ENCODE results near the gene ZNF184.
"Not testable (repeated sequence)": the region's sequence is repeated elsewhere in the genome, so short reads cannot be mapped to it uniquely, and the experiment has no call there.

ZNF184 gene

DNA sequence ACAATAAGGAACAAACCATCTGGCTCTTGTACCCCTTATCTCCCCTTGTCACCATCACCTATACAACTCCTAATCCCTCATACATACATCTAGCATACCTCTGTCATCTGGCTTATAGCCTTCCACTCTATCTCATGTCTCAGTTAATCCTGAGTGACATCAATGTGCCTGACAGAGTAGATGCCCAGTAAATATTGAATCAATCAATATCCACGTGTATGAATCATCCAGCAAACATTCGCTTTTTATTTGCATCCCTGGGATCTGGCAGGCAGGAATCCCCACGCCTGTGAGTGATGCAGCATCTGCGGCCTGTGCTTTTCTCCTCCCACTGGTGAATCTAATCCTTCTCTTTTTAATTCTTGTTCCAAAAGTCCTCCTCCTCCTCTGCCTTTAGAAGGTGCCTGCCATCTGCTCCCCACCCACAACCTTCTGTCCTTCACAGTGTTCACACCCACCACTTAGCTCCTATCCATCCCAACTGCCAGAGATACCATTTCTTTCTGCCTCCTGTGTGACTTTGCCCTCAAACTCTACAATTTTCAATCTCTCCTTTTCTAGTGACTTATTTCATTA lies 46.8 kb downstream of the ZNF184 start:
- DNase-seq (ENCODE audit: low read depth in 2 of 3, low spot score in 2 of 3) = no peak

DNA sequence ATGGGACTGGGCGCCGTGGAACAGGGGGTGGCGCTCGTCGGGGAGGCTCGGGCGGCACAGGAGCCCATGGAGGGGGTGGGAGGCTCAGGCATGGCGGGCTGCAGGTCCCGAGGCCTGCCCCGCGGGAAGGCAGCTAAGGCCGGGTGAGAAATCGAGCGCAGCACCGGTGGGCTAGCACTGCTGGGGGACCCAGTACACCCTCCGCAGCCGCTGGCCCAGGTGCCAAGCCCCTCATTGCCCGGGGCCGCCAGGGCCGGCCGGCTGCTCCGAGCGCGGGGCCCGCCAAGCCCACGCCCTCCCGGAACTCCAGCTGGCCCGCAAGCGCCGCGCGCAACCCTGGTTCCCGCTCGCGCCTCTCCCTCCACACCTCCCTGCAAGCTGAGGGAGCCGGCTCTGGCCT lies 48.1 kb downstream of the ZNF184 start:
- DNase-seq (ENCODE audit: low read depth in 2 of 3, low spot score in 2 of 3) = not testable (repeated sequence)

DNA sequence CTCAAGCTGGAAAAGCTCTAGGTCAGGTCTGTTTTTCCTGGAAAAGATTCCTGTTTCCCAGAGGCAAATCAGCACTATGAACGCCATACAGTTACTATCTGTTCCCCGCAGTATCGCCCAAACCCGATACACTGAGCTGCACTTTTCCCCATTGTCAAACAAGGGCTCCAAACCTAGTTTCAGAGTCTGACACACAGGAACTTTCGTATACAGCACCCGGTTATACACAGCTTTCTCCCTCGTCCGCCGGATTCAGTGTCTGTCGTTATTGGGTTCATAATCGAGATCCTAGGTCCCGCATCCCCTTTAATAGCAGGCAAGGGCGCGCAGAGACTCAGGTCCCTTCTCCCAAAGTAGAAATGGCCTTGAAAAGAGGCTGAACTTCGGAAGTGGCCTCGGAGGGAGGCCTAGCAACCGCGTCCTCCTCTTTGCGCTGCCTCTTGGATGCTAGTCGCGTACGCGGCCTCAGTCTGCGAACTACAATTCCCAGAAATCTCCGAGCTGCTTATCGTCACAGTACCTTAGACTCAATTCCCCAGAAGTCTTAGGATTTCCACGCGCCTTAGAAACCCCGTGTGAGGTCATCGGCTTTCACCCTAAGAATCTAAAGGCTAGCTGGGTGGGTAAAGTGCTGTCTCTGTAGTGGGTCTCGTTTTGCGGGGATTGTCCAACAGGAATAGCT lies 50.1 kb downstream of the ZNF184 start:
- DNase-seq (ENCODE audit: low read depth in 2 of 3, low spot score in 2 of 3) = no peak

DNA sequence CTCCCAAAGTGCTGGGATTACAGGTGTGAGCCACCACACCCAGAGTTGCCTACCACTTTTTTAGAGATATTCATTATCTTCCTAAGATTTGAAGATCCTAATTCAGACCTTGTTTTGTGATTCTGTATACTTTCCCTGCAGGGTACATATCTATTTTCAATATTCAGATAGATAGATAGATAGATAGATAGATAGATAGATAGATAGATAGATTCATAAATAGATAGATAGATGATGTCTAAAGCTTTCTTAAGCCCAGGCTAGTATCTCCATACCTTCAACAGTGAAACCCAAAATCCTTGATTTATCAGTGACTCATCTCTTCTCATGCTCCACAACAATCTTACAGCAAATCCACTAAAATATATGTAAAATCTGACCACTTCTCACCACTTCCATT lies 53.5 kb downstream of the ZNF184 start:
- no peak for DNase-seq (ENCODE audit: low read depth in 2 of 3, low spot score in 2 of 3)

DNA sequence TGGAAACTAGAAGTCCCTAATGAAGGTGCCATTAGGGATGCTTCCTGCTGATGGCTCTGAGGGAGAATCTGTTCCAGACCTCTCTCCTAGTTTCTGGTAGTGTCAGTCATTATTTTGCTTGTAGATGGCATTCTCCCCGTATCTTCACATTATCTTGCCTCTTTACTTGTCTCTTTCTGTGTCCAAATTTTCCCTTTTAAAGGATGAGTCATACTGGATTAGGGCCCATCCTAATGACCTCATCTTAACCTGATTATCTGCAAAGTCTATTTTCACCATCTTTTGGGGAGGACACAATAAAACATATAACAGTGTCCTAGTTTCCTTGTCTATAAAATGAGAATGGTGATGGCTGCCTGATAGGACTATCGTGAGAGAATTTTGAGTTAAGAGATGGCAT lies 57.0 kb downstream of the ZNF184 start:
- no peak for DNase-seq (ENCODE audit: low read depth in 2 of 3, low spot score in 2 of 3)

DNA sequence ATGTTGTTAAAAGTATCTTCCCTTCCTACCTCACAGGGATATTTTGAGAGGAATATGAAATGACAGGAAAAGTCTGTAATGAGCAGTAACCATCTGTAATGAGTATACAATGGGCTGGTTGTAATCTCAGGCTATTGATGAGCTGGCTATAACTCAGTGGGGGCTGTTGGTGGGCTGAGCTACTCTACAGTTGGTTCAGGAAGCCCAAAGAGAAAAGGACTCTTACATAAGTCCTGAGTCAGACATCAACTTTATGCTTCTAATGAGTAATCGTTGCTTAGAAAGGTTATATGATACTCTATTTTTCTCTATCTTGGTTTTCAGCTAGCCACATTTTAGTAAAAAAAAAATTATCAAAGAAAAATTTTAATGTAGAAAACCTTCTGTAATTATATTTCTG lies 57.9 kb downstream of the ZNF184 start:
- no peak for DNase-seq (ENCODE audit: low read depth in 2 of 3, low spot score in 2 of 3)

DNA sequence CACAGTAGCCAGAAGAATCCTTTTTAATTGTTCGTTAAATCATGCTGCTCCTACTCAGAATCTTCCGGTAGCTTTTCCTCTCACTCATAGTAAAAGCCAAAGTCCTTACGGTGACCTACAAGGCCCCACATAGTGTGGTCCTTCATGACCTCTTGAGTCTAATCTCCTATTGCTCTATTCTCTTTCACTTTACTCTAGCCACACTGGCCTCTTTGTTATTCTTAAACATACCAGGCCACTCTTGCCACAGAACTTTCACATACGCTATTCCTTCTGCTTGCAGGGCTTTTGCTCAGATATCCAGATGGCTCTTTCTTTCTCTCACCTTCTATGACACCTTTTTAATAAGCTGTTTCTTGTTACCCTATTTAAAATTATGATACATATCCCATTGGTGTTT lies 58.6 kb downstream of the ZNF184 start:
- no peak for DNase-seq (ENCODE audit: low read depth in 2 of 3, low spot score in 2 of 3)

DNA sequence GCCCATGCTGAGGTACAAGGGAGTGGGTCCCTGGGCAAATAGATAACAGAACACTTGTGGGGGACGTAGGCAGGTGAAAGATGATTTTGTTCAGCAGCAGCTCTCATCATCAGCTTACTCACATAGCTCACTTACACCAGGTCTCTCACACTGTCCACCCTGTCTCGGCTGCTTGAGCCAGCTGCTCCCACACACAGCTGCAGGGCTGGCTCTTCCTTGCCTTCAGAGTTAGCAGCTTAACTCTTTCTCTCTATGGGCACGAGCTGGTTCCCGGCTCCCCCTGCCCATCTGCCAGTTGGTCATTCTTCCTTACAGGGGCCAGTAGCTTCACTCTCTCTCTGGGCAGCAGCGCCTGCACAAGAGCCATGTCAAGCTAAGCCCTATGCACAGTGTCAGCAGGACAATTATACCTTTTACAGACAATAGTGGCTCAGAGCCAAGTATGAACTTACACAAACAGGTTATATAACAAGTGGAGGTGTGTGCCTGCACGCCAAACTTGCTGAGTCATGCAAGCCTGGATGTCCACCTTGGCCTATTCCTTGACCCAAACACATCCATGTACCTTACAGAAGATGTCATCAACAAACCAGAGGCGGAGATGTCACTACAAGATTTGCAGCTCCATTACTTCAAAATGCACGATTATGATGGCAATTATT lies 65.6 kb downstream of the ZNF184 start:
- DNase-seq (ENCODE audit: low read depth in 2 of 3, low spot score in 2 of 3) = no peak

DNA sequence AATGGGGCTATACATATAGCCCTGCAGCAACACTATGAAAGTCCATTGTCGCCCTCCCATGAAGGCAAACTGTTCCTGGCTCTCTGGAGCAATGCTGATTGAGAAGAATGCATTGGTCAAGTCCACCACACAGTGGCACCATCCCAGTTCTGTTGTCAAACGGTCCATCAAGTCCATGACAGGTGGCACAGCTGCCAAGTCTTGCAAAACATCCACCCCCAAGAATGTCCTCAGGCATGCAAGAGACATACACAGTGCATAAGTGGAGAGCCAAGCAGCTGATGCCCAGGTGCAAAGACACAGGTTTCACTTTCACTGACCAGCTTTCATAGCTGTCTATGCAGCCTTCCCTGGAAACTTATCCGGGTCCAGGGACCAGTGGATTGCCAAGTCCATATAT lies 66.8 kb downstream of the ZNF184 start:
- DNase-seq (ENCODE audit: low read depth in 2 of 3, low spot score in 2 of 3) = no peak

DNA sequence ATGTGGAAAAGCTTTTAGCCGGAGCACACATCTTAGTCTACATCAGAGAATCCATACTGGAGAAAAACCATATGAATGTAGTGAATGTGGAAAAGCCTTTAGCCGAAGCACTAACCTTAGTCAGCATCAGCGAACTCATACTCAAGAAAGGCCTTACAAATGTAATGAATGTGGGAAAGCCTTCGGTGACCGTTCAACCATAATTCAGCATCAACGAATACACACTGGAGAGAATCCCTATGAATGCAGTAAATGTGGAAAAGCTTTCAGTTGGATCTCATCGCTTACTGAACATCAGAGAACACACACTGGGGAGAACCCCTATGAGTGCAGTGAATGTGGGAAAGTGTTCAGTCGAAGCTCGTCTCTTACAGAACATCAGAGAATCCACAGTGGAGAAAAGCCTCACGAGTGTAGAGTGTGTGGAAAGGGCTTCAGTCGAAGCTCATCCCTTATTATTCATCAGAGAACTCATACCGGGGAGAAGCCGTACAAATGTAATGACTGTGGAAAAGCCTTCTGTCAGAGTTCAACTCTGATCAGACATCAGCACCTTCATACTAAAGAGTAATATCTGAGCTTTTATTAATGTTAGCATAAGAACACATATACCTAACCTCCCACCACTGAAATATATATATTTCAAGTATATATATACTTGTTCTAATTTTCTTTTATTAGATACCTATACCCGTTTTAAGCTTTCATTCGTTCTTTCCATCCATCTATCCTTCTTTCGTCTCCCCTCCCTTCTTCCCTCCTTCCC lies 71.8 kb downstream of the ZNF184 start:
- no peak for DNase-seq (ENCODE audit: low read depth in 2 of 3, low spot score in 2 of 3)
